Kidney glomerular epithelial cell (primary cell): ENCODE measurements around the gene ABCD3.
"Not testable (repeated sequence)": the region's sequence is repeated elsewhere in the genome, so short reads cannot be mapped to it uniquely, and the experiment has no call there.

ENCODE experiments used
- DNase-seq: peaks from one replicate; lab custom pipeline; 2025; lab: John Stamatoyannopoulos, UW

Gene ABCD3

GRCh38 chr1:94549706-94550105 is 131.5 kb downstream of the ABCD3 start:
- no peak for DNase-seq

DNA sequence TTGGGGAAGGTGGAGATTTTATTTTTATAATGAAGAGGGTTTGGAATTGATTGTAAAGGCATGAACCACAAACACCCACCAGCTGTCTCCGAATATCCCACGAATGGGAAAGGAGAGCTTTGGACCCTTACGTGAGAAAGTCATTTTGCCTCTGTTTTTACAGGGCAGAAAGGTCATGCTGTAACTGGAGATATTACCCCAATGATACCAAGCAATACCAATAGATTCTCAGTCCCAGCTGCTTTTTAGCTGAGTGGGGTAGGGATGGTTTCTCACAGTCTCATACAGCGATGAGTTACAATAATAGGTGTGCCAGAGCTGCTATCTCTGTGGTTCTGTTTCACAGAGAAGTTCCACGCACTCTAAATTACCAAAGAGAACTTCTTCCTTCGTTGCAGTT is 132.2 kb downstream of the ABCD3 start:
- DNase-seq, result no peak

DNA sequence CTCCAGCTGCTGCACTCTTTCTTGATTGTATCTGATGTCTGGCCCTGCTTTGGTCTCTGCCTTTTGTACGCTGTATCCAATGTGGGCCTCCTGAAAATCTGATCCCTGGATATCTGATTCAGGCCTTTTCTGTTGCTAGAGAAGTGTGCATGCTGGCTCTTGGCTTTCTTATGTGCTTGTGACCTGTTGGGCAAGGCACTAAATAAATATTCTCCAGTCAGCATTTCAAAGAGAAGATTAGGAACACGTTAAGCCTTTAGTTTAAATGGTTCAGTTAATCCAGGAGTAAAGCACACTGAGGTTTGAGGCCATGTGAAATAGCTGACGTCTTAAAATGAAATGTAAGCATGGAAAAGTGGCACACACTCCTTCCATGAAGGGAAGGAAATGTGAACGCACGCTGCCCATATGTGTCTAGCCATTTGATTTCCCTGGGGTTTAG is 132.6 kb downstream of the ABCD3 start:
- no peak for DNase-seq

DNA sequence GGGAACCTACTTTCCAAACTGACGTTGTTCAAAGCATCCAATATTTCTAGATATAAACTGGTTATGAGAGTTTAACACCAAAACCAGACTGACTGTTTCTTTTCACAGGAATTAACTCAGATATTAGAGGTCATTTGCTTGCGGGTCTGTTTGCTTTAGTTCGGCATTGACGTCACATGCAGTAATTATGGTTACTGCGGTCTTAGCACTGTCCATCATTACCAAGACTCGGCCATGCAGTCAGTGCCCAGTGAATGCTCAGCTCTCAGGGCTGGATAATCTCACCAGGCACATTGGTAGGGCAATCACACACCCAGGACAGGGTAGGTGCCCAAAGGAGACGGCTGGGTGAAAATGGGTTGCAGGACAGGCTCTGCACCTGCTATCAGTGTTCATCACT is 133.3 kb downstream of the ABCD3 start:
- no peak for DNase-seq

DNA sequence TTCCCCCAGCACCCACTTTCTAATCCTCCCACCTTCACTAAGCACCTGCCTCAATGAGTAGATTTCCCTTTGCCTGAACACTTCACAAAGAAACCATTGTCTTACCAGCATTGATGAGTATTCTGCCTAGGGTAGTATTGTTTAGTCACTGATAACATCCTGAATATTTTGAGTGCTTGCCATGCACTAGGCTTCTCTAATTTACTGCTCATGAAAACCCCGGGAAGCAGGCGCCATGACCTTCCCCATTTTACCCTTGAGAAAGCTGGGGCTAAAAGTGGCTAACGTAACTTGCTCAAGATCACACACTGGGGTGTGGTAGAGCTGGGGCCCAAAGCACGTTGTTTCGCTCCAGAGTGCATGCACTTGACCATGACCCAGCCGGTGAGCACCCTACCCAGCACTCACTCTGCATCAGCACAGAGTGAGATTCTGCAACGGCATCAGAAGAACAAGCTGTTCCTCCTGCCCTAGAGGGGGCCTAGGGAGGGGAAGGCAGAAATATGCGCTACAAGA is 133.9 kb downstream of the ABCD3 start:
- no peak for DNase-seq

GRCh38 chr1:94553323-94553730 is 135.1 kb downstream of the ABCD3 start:
- no peak for DNase-seq

GRCh38 chr1:94553931-94554330 is 135.7 kb downstream of the ABCD3 start:
- DNase-seq, result no peak

GRCh38 chr1:94554580-94554979 is 136.4 kb downstream of the ABCD3 start:
- no peak for DNase-seq

DNA sequence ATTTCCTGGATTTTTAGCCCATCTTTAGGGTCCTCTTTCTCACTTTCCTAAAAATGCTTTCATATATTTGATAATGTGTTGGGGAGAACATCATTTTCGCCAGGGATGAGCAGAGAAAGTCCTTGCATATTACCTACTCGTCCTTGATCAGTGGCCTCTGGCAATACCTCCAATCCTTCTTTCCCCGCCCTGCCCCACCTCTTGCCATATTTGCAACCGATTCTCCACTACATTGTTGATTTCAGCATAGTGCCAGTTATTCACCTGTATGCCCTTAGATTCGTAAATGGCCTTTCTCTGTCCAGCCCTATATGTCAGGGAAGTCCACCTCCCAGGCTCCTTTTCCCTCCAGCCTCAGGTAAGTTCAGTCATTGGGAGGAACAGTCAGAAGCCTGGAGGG is 136.9 kb downstream of the ABCD3 start:
- DNase-seq, result no peak

GRCh38 chr1:94559921-94560320 is 141.7 kb downstream of the ABCD3 start:
- no peak for DNase-seq

DNA sequence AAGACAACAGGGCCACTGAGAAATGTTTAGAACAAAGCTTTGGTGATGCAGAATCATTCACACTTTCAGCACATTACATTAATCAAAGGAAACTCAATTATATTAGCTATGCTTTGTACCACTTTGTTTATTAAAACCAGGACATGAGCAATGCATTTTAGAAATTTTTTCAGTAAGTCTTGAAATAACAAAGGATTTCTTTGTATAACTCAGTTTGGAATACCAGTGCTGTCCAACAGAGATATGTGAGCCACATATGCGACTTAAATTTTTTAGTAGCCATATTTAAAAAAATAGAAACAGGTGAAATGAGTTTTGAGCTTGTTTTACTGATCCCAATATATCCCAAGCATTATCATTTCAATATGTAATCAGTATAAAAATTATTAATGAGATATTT is 142.1 kb downstream of the ABCD3 start:
- no peak for DNase-seq

- peak; percentile 39 for DNase-seq
These were observed 144.5 kb downstream of the ABCD3 start for GRCh38 chr1:94562519-94563260.

DNA sequence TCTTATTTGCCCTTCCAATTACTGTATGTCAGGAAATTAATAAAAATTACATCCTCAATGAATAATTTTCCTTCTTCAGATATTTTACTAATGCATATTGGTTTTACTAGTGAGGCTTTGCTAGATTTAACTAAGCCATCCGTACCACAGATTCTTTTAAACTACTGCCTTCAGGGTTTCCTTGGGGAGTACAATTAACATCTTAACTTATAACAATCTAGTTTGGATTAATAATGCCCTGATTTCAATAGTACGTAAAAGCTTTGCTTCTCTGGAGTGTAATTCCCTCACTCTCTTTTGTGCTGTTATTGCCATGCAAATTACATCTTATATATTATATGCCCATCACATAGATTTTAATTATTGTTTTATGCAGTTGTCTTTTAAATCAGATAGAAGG is 147.7 kb downstream of the ABCD3 start:
- DNase-seq, result no peak

DNA sequence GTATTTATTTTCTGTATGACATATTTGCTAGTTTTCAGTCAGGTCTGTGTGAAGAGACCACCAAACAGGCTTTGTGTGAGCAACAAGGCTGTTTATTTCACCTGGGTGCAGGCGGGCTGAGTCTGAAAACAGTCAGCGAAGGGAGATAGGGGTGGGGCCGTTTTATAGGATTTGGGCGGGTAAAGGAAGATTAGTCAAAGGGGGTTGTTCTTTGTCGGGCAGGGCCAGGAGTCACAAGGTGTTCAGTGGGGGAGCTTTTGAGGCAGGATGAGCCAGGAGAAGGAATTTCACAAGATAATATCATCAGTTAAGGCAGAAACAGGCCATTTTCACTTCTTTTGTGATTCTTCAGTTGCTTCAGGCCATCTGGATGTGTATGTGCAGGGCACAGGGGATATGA is 148.2 kb downstream of the ABCD3 start:
- not testable (repeated sequence) for DNase-seq

- not testable (repeated sequence) for DNase-seq
These were observed 149.9 kb downstream of the ABCD3 start for GRCh38 chr1:94567975-94568607.
